Neural crest cell (in vitro differentiated cells): Measurements from ENCODE around the gene TUT4. TPM values are rescaled to one million over a fixed set of nuclear protein-coding genes. Genes with fewer than 3 reads are reported as not detected.

Source experiments
- DNase-seq: peaks from one replicate; pipeline ENCODE4 v3.0.0; 2021; ENCODE audit warnings: low read depth, mixed read lengths, low spot score
- H3K27ac Mint-ChIP-seq: one replicate; pipeline ENCODE4 v1.8.0; 2021; ENCODE audit warnings: mild to moderate bottlenecking, mixed read lengths; ENCODE audit not compliant: unreplicated experiment
- H3K27me3 Mint-ChIP-seq: 2 replicates; pipeline ENCODE4 v1.8.0; 2021; ENCODE audit warnings: low read depth, mild to moderate bottlenecking, mixed read lengths
- H3K36me3 Mint-ChIP-seq: 2 replicates; pipeline ENCODE4 v1.8.0; 2021; ENCODE audit warnings: low read depth, mild to moderate bottlenecking, mixed read lengths
- H3K4me1 Mint-ChIP-seq: 2 replicates; pipeline ENCODE4 v1.8.0; 2021; ENCODE audit warnings: mixed read lengths
- H3K4me3 Mint-ChIP-seq: one replicate; pipeline ENCODE4 v1.8.0; 2021; ENCODE audit warnings: mild to moderate bottlenecking, mixed read lengths
- H3K9me3 Mint-ChIP-seq: 2 replicates; pipeline ENCODE4 v1.8.0; 2021; ENCODE audit warnings: mixed read lengths
- total RNA-seq: library from RNA; stranded (reverse); gene quantifications from 2 replicates; pipeline ENCODE4 v1.2.1, GENCODE V29; 2021
- TF ChIP-seq, protein P1 (sequence below): fragments of 200-600 bp; sonication (generic); conservative IDR thresholded peaks from 2 replicates; pipeline ENCODE4 v1.5.0; 2021; ENCODE audit warnings: antibody characterized with exemption, mild to moderate bottlenecking

Gene TUT4
- total RNA-seq, 1 donor from 2014 or later: 88.0 TPM

DNA sequence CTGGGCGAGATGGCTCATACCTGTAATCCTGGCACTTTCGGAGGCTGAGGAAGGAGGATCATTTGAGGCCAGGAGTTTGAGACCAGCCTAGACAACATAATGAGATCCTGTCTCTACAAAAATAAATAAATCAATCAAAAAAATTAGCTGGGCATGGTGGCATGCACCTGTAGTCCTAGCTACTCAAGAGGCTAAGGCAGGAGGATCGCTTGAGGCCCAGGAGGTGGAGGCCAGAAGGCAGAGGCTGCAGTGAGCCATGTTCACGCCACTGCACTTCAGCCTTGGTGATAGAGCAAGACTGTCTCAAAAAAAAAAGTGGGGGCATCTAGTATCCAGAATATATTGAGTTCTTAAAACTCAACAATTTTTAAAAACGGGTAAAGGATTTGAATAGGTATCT is 6.0 kb downstream of the TUT4 start:
- no peak for DNase-seq
- peaks cover 14% of the 10 kb centered on the region for H3K4me1 Mint-ChIP-seq
- TF ChIP-seq, protein P1, sequence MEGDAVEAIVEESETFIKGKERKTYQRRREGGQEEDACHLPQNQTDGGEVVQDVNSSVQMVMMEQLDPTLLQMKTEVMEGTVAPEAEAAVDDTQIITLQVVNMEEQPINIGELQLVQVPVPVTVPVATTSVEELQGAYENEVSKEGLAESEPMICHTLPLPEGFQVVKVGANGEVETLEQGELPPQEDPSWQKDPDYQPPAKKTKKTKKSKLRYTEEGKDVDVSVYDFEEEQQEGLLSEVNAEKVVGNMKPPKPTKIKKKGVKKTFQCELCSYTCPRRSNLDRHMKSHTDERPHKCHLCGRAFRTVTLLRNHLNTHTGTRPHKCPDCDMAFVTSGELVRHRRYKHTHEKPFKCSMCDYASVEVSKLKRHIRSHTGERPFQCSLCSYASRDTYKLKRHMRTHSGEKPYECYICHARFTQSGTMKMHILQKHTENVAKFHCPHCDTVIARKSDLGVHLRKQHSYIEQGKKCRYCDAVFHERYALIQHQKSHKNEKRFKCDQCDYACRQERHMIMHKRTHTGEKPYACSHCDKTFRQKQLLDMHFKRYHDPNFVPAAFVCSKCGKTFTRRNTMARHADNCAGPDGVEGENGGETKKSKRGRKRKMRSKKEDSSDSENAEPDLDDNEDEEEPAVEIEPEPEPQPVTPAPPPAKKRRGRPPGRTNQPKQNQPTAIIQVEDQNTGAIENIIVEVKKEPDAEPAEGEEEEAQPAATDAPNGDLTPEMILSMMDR: no peak
- H3K27me3 Mint-ChIP-seq: no peaks in the 10 kb centered on the region
- H3K36me3 Mint-ChIP-seq: peaks cover 33% of the 10 kb centered on the region
- no peak overlapping the region for H3K27ac Mint-ChIP-seq
- peaks cover 12% of the 10 kb centered on the region for H3K9me3 Mint-ChIP-seq
- H3K4me3 Mint-ChIP-seq: no peak overlapping the region

DNA sequence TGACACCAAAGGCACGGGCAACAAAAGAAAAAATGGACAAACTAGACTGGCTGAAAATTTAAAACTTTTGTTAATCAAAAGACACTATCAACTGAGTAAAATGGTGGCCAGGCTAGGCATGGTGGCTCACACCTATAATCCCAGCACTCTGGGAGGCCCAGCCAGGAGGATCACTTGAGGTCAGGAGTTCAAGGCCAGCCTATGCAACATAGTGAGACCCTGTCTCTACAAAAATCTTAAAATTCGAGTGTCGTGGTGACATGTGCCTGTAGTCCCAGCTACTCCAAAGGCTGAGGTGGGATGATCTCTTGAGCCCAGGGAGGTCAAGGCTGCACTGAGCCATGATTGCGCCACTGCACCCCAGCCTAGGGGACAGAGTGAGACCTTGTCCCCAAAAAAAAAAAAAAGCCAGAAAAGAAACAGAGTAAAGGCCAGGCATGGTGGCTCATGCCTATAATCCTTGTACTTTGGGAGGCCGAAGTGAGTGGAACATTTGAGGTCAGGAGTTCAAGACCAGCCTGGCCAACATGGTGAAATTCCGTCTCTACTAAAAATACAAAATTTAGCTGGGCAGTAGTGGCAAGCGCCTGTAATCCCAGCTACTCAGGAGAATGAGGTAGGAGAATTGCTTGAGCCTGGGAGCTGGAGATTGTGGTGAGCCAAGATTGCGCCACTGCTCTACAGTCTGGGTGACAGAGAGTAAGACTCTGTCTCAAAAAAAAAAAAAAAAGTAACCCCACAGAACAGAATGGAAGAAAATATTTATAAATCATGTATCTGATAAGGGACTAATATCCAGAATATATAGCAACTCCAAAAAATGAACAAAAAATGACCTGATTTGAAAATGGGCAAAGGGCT is 8.0 kb downstream of the TUT4 start:
- no peak for DNase-seq
- Mint-ChIP-seq H3K36me3 (peaks cover 45% of the 10 kb centered on the region), H3K4me1 (peaks cover 9% of the 10 kb centered on the region), H3K27me3 (no peaks in the 10 kb centered on the region), H3K4me3 (no peak overlapping the region), H3K9me3 (peaks cover 16% of the 10 kb centered on the region), H3K27ac (no peak overlapping the region)
- TF ChIP-seq, protein P1: no peak

DNA sequence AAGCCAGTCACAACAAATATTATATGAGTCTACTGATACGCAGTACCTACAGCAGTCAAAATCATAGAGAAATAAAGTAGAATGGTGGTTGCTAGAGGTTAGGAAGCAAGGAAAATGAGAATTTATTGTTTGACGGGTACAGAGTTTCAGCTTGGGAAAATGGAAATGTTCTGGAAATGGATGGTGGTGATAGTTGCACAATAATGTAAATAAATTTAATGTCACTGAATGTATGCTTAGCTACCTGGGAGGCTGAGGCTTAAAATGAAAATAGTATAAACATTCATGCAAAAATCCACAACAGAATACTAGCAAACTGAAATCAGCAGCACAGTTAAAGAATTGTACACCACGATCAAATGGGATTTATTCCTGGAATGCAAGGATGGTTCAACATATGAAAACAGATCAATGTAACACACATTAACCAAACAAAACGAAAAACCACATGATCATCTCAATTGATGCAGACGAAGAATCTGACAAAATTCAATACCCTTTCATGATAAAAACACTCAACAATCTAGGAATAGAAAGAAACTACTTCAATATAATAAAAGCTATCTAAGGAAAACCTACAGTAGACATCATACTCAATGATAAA is 10.7 kb downstream of the TUT4 start:
- peaks cover 53% of the 10 kb centered on the region for H3K36me3 Mint-ChIP-seq
- no peak for DNase-seq

DNA sequence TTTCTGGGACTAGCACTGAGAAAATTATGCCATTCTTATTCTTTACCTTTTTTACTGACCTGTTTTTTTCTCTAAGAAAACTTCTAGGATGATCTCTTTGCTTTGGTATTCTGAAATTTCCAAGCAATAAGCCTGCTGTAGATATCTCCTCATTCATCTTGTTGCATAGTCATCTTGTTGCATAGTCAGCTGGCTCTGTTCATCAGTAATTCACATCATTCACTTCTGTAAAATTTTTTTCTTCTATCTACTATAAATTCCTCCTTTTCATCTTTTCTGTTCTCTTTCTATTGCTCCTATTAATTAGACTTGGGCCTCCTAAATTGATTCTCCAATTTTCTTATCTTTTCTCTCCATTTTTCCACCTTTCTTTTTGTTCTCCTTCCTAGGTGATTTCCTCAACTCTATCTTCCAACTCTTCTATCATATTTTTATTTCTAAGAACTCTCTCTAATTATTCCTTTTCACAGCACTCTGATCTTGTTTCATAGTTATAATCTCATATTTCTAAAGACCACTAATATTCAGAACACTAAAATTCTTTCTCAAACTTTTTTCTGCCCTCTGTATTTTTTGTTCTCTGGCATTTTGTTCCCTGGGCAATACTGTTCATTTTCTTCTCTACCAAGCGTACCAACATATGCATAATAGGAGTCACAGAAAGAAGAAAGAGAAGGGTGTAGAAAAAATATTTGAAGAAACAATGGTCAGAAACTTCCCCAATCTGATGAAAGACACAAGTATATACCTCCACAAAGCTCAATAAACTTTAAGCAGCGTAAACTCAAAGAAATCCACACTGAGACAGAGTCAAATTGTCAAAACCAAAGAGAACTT is 17.7 kb downstream of the TUT4 start:
- TF ChIP-seq, protein P1: no peak
- Mint-ChIP-seq H3K9me3 (peaks cover 11% of the 10 kb centered on the region), H3K27me3 (no peaks in the 10 kb centered on the region), H3K4me3 (no peak overlapping the region), H3K4me1 (peaks cover 11% of the 10 kb centered on the region), H3K27ac (no peak overlapping the region), H3K36me3 (peaks cover 30% of the 10 kb centered on the region)
- DNase-seq: no peak

More for the DNA sequence above, 10.7 kb downstream of the TUT4 start:
- TF ChIP-seq, protein P1: no peak
- Mint-ChIP-seq H3K27me3 (no peaks in the 10 kb centered on the region), H3K4me3 (no peak overlapping the region), H3K27ac (no peak overlapping the region), H3K9me3 (peaks cover 18% of the 10 kb centered on the region), H3K4me1 (peaks cover 6% of the 10 kb centered on the region)

DNA sequence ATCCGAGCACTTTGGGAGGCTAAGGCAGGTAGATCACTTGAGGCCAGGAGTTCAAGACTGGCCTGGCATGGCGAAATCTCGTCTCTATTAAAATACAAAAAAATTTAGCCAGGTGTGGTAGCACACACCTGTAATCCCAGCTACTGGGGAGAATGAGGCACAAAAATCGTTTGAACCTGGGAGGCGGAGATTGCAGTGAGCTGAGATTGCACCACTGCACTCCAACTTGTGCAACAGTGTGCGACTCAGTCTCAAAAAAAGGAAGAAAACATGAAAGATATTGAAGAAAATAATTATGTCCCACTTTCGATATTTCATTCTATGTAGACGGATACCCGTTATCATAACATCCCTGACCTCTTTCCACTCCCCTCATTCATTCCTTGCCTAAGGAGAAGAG is 19.2 kb downstream of the TUT4 start:
- Mint-ChIP-seq H3K27me3 (no peaks in the 10 kb centered on the region), H3K36me3 (peaks cover 28% of the 10 kb centered on the region), H3K27ac (peak overlapping the region; percentile 29), H3K4me1 (peaks cover 5% of the 10 kb centered on the region), H3K9me3 (peaks cover 11% of the 10 kb centered on the region), H3K4me3 (no peak overlapping the region)
- DNase-seq: no peak
- TF ChIP-seq, protein P1: no peak
